Stimulated activated CD4-positive, alpha-beta T cell treated with anti-CD3 and anti-CD28 coated beads, TNF-alpha, amount 100 ng/mL, for 24 hours (primary cell): ENCODE measurements around the gene MON2.
"Not testable (repeated sequence)": the region's sequence is repeated elsewhere in the genome, so short reads cannot be mapped to it uniquely, and the experiment has no call there.

ENCODE experiments used
- DNase-seq, 3 experiments: peaks; one replicate each; pipeline ENCODE4 v3.0.0-alpha.2; 2020; ENCODE audit warnings: low read depth in 3 of 3

Gene MON2

DNA sequence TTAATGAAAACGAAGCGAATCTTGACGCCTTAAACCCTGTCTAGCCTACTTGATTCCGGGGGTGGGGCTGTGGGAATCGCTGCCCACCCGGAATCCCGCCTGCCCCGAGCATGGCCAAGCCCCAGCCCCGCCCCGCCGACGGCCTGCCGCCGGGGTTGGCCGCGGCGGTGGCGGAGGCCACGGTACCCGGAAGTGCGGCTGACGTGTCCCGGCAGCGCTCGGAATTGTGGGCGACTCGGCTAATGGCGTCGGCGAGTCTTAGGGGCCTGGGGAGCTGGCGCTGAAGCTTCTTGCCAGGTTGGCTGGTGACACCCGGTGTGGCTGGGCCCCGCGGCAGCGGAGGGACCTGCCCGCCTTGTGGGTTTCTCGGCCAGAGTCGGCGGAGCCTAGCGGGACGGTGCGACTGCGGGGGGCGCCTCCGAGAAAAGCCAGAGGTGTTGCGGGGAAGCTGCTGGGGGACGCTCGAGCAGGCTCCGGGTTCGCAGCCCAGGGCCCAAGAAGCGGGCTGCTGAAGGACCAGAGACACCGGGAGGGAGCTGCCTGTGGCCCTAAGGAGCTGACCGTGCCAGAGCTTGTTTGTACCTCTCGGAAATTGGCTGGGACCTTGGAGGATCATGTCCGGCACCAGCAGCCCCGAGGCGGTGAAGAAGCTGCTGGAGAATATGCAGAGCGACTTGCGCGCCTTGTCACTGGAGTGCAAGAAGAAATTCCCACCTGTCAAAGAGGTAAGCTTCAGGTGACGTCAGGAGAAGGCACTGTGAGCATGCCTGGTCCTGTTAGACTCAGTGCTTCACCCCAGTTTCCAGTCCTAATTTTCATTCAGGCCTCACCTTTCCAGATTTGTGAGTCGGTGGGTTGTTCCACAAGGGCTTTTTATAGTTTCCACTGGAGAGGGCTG, at the start of gene MON2:
TSS of gene MON2 (plus strand) at position 233 of the 898 bp plus-strand sequence. CDS start at position 615, 382 bp downstream.
- peak; percentile 72 to 86 (median 78) for DNase-seq

GRCh38 chr12:62426089-62426488, 40.5 kb upstream of the MON2 start:
- DNase-seq, result no peak

GRCh38 chr12:62429457-62429856, 37.2 kb upstream of the MON2 start:
- no peak for DNase-seq

- no peak for DNase-seq
Measured at GRCh38 chr12:62434494-62435302, 31.9 kb upstream of the MON2 start.

DNA sequence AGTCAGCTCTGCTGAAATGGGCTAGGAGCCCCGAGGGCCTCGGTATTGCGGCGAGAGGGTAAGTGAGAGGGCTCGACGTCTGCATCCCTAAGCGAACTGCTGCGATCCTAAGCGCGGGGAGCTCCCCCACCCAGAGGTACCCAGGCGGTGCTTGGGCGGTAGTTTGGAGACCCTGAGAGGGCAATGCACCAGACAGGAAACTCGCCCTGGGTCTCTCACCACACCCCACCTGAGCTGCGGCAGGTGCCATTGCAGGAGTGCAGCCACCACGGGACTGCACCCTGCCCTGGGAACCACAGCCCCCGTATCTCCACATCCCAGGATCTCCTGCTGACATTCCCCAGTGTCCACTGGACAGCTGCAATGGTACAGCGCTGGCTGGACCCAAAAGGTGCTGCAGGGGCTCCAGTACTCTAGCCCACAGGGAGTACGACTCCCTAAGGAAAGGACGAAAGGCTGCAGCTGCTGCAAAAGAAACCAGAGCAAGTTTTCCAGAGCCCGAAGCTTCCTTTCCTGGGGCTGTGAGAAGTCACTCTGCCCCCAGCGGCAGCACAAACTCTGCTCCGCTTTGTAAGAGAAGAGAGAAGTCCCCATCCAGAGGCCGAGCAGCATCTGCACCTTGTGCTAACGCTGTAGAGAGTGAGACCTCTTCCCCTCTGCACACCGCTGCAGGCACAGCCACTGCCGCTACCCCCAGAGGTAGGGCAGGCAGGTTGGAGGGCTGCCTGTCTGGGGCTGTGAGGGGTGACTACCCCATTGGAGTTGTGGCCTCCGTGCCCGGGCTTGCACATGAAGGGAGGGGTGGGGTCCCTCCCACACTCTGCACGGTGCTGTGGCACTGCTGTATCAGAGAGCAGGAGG, 31.1 kb upstream of the MON2 start:
- DNase-seq, result peak in 1 of 3 experiments; percentile 34

DNA sequence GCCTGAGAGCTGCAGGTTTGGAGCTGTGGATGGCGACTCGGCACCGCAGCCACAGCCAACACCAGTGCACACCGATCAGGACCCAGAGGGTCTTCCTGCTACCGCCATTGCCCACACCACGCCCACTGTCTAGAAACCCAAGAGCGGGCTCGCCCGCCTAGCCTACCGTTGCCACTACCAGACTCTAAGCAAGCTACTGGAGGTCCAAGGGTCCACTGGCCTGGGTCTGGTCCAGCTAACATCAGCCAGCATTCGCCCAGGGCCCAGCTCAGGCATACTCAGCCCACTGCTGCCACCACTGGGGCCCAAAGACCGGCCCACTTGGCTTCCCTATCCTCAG, 30.5 kb upstream of the MON2 start:
- no peak for DNase-seq

GRCh38 chr12:62438098-62438692, 28.4 kb upstream of the MON2 start:
- DNase-seq, result peak in 2 of 3 experiments; percentile 22 to 34

DNA sequence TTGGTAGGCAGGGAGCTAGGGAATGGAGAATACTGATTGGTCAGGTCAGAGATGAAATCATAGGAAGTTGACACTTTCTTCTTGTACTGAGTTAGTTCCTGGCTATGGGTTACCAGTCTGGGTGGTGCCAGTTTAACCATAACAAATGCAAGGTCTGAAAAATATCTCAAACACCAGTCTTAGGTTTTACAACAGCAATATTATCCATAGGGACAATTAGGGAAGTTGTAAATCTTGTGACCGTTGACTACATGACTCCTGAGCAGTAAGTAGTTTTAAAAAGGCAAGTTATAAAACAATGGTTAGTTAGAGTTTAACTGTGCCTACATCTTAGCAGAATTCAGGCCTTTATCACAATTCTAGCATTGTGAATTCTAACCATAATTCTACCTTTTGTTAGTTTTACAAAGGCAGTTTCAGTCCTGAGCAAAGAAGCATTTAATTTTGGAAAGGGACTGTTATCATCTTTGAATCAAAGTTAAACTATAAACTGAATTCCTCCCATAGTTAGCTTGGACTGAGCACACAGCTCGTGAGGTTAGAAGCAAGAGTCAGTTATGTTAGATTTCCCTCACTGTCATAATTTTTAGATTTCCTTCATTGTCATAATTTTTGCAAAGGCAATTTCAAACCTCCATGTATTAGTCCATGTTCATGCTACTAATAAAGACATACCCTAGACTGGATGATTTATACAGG, 19.7 kb upstream of the MON2 start:
- DNase-seq, result no peak

DNA sequence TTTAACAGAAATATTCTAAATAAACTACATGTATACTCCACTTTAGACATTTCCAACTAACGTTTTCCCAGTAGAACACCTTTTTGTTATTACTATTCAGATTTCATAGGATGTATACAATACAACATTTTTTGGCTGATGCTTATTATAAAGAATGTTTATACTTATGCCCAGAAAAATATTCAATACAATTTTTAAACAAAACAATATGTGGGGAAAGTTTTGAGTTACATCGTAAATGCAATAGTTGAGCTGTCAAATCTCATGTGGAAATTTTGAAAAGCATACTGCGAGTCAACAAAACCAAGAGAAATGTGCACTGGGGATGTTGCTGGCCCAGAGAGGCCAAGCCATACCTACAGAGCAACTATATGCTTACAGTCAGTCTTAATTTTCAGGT, 18.2 kb upstream of the MON2 start:
- no peak for DNase-seq

- not testable (repeated sequence) for DNase-seq
Measured at GRCh38 chr12:62455429-62455828, 11.2 kb upstream of the MON2 start.

DNA sequence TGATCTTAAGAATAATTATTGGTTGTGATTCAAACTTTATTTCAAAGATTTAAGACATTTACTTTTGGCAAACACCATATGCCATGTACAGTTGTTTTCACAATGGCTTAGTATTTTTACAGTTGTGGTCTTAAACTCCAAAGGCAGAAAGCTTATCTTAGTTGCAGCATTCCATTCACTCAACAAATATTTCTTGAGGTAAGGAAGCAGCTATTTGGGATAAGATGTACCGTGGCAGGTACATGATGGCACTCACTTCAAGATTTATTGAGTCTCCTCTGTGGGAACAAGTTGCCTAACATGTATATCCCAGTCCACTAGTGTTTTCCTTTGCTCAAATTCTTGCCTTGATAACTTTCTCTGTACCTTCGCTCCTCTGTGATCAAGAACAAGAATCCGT, 8.0 kb upstream of the MON2 start:
- no peak for DNase-seq

DNA sequence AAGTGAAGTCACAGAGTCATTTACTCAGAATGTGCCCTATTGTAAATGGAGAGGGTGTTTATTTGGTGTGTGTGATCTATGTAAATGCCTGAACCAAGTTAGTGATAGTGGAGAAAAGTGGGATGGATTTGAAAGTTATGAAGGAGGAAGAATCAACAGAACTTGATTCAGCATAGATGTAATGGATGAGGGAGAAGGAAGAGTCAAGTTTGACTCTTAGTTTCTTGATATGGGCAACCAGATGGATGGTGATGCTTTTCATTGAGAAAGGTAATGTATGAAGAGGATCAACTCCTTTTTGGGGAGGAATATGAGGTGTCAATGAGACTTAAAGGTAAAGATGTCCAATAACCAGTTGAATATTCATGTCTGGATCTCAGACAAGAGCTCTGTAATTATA, 6.7 kb upstream of the MON2 start:
- no peak for DNase-seq

GRCh38 chr12:62461171-62461837, 5.3 kb upstream of the MON2 start:
- DNase-seq, result not testable (repeated sequence)

DNA sequence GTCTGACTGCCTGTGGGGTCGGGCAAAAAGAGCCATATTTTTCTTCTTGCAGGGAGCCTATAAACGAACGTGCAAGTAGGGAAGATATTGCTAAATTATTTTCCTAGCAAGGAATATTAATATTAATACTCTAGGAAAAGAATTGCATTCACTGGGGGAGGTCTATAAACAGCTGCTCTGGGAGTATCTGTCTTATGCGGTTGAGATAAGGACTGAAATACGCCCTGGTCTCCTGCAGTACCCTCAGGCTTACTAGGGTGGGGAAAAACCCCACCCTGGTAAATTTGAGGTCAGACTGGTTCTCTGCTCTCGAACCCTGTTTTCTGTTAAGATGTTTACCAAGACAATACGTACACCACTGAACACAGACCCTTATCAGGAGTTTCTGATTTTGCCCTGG, 3.4 kb upstream of the MON2 start:
- DNase-seq, result not testable (repeated sequence)

GRCh38 chr12:62466018-62466593, 520 bp upstream of the MON2 start:
- peak in 1 of 3 experiments; percentile 12 for DNase-seq

- DNase-seq, result no peak
Measured at GRCh38 chr12:62468397-62468796, 1.8 kb downstream of the MON2 start.

DNA sequence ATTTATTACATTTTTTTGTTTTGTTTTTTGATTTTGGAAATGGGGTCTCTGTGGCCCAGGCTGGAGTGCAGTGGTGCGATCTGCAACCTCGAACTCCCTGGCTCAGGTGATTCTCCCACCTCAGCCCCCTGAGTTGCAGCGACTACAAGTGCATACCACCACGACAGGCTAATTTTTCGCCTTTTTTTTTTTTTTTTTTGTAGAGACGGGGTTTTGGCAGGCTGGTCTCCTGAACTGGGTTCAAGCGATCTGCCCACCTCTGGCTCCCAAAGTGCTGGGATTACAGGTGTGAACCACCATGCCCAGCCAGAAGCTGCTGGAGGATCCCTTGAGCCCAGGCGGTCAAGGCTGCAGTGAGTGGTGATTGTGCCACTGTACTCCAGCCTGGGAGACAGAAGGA, 2.3 kb downstream of the MON2 start:
- no peak for DNase-seq

DNA sequence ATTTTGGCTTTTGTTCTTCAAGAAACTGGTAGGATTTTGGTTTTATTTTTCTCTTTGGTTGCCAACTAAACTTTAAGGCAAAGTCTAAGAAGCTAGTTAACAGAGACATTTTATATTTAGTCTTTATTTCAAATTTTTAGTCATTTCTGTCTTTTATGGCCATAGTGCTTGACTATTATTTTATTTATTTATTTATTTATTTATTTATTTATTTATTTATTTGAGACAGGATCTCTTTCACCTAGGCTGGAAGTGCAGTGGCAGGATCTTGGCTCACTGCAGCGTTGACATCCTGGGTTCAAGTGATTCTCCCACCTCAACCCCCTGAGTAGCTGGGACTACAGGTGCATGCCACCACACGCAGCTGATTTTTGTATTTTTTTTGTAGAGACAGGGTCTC, 3.1 kb downstream of the MON2 start:
- DNase-seq, result no peak

- no peak for DNase-seq
Measured at GRCh38 chr12:62471734-62472133, 5.1 kb downstream of the MON2 start.

DNA sequence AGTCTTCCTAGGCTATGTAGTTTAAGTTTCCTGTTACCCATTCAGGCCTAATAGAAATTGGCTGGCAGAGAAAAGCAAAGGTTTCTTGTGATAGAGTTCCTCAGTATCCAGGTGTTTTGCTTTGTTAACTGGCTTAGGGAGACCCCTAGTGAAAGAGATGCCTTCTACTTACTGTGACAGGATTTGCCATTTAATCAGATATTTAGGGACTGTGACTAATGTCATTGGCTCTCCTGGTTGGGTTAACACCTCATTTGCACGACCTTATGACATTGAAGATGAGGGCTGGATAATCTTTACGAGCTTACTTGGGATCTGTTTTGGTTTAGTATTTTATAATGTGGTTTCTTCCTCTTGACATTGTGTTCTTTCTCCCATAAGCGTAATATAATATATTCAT, 5.8 kb downstream of the MON2 start:
- no peak for DNase-seq
